DMS153 treated with DMSO at 0.1 percent for 48 hours (cell line): Measurements from ENCODE around the gene COX19.

Source experiments
- DNase-seq: peaks from one replicate; lab custom pipeline; 2025; ENCODE audit not compliant: unreplicated experiment; lab: John Stamatoyannopoulos, UW

The COX19 gene, protein sequence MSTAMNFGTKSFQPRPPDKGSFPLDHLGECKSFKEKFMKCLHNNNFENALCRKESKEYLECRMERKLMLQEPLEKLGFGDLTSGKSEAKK

DNA sequence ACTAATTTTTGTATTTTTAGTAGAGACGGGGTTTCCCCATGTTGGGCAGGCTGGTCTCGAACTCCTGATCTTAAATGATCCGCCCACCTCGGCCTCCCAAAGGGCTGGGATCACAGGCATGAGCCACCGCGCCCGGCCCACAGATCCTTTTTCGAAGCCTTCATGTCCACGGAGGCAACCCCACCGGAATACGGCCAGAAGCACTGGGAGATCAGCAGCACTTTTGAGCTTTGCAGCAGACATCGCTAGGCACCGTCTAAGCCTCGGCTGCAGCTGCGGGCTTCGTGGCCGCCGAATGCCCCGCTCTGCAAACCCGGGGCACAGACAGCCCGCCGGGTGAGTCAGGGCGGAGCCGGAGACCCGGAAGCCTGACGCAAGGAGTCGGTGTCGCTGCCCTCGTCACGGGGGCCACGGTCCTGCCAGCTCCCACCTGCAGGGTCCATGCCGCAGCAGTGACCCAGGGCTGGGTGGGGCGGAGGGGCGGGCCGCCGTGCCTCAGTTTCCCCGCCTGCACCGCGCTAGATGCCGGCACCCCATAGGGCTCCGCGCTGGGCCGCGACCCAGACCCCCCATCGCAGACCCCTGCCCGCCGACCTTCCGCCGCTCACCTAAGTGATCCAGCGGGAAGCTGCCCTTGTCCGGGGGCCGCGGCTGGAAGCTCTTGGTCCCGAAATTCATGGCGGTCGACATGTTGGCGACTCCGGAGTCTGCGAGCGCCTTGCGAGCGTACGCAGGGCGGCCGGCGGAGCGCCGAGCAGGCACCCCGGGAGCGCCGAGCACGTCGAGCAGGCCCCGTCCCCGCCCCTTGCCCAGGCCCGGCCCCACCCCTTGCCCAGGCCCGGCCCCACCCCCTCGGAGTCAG is at the start of gene COX19:
Gene COX19 (minus strand): TSS at position 730 of the 862 bp plus-strand sequence. CDS start 40 bp downstream, at position 690.
- DNase-seq, result peak; percentile 70

DNA sequence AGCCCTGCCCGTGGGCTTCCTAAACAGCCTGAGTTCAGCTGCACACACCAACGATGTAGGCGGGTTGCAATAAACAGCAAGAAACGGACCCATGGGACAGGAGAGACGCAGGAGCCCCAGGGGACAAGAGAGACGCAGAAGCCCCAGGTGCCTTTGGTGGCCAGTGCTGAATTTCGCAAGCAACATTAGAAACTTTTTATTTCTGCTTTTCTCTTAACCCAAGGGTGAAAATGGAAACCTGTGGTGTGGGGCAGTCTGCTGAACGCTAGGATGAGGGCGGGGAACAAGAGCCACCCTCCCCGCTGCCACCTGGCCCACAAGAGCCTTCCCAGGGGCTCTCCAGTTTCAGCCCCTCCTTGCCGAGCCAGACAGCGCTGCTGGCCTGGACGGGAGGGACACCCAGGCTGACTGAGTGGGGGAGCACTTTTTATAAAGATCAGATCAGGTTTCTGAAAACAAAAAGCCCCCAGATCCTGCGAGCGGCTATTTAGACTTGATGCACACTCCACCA is 49.0 kb upstream of the COX19 start:
- DNase-seq, result no peak

DNA sequence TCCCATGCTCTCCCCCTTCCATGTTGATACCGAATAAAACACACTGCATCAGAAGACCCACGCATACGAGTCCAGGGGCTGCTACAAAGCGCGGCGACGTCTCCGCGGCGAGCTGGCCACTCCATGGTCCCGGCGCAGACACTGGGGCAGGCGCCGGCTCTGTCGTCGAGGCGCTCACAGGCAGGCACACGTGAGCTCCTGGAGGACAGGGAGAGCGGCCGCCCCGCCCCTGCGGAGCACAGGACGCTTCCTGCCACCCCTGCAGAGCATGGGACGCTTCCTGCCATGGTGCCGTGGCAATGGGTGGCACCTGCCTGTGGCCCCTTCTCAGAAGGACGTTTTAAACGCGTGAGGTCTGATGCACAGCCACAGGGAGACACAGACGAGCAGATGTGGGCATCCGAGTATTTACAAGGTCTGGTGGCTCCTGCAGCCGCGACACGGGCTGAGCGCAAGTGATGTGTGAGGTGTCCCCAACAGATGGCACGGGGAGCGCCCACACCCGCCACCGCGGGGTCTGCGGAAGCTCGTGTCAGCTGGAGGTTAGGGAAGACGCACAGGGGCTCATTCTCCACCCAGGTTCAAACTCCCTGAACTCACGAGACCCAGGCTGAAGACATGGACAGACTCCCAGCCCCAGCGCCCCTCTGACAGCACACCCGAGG is 47.6 kb upstream of the COX19 start:
- DNase-seq, result no peak

DNA sequence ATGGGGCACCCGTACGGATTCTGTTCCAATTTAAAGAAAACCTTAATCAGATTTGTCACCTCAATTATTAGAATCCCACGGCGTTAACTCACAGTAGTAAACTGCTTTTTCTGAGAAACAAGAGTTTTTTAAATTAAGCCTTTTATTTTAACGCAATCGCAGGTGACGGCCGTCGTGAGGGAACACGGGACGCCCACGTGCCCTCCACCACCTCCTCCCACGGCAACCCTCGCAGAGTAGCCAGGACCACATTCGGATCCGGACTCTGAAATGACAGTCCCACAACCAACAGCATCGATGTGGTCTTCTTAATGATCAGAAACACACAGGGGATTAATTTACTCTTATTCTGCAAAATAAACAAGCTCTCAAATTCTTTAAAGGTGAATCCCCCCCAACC is 47.0 kb upstream of the COX19 start:
- DNase-seq, result no peak

DNA sequence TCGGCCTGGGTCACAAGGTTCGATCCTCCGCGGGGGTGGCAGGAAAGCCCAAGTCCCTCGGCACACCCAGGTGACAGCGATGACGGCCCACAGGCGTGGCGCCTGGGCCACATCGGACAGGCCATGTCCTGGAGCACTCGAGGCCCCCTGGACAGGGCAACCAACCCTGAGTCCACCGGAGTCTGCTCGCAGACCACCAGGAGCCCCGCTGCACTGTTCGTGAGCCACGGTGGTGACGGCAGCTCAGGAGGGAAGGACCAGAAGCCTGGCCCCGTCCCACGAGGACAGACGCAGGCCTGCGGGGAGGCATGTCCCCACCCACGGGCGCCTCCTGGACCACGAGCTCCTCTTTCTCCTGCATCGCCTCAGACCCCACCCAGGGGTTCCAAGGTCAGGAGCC is 46.6 kb upstream of the COX19 start:
- DNase-seq, result no peak

DNA sequence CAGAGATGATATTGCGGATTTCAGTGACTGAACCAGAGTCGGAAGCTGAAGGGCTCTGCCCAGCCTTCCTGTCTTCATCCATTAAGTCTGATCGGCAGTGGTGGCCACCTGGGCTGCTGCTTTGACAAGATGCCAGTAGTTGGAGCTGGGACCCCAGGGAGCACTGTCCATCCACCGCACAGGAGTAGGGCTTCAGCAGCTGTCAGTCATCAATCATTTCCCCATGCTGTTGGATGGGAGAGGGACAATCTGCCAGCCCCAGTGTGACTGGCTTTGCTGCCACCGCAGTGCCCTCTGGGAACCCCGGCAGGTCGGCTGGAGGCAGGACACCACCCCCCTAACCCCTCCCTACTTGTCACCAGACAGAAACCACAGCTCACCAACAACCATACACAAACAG is 46.0 kb upstream of the COX19 start:
- DNase-seq, result no peak

DNA sequence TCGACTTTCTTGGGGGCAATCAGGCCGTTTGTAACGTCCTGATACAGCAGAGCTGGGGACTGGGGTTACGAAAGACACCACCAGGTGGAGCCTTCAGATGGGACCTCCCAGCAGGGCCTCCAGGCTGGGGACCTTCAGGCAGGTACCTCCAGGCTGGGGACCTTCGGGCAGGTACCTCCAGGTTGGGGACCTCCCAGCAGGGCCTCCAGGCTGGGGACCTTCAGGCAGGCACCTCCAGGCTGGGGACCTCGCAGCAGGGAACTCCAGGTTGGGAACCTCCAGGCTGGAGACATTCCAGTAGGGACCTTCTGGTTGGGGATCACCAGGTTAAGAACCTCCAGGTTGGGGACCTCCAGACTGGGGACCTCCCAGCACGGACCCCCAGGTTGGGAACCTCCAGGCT is 45.5 kb upstream of the COX19 start:
- DNase-seq, result no peak

DNA sequence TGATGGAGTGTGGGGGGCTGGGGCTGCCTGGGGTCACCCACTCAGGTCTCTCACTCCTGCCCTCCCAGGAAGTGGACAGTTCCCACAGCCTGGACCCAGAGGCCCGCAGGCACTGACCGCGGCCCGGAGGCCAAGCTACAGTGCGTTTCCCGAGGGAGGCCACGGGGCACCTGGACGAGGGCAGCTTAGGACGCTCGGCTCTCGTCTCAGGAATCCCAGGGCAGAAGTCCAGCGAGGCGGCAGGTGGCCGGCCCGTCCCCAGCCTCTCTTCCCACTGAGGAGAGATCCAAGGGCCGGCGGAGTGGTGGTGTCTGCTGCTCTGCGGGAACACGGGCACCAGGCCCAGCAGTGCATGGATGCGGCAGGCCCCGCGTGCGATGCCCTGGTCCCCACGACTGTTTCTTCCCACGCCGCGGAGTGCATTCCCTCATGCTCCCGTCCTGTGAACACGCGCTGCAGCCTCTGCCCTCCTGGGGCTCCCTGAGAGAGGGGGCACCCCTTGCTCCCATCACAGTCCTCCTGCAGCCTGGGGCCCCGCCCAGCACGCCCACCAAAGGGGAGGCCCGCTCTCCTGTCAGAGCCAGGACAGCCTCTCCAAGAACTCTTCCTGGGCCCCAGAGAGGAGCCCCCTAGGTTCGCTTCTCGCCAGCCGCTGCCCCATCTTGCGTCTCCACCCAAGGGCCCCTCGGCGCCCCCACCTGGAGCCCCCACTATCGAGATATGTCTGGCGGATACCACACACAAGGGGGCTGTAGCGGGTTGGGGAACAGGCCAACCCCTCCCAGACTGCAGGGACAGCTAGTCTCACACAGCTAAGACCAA is 44.7 kb upstream of the COX19 start:
- no peak for DNase-seq

DNA sequence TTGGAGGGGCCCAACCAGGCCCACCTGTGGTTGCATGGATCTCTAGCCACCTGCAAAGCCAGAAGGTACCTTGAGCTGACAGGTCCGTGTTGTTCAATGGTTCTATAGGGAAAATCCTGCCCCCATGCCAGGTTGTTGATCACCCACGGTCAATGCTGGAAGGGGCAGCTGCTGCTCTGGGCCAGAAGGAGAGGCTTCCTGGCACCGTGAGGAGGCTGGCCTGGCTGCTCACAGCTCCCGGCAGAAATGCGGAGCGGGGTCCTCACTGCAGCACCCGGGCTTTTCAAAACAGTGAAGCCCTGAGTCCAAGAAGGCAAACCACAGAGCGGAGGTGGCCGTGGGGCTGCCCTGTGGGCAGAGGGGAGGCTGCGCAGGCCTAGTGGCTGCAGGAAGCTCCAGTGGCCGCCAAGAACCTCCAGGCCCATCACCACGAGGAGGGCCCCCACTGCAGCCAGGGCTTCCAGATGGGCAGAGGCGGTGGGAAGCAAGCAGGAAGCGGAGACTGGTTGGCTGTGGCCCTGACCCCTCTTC is 44.0 kb upstream of the COX19 start:
- DNase-seq, result no peak

DNA sequence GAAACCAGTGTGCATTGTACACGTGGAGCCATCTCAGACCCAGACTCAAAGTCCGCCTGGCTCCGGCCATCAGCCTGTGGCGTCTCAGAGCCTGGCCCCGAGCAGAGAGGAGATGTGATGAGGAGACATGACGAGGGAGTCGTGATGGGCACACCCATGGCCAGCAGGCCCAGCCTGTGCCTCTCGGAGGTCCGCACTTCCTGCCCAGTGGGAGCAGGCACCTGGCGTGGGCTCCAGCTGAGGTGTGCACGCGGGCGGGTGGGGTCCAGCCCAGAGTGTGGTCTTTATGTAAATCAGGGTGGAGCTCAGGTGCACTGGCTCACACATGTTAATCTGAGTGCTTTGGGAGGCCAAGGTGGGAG is 43.0 kb upstream of the COX19 start:
- no peak for DNase-seq

DNA sequence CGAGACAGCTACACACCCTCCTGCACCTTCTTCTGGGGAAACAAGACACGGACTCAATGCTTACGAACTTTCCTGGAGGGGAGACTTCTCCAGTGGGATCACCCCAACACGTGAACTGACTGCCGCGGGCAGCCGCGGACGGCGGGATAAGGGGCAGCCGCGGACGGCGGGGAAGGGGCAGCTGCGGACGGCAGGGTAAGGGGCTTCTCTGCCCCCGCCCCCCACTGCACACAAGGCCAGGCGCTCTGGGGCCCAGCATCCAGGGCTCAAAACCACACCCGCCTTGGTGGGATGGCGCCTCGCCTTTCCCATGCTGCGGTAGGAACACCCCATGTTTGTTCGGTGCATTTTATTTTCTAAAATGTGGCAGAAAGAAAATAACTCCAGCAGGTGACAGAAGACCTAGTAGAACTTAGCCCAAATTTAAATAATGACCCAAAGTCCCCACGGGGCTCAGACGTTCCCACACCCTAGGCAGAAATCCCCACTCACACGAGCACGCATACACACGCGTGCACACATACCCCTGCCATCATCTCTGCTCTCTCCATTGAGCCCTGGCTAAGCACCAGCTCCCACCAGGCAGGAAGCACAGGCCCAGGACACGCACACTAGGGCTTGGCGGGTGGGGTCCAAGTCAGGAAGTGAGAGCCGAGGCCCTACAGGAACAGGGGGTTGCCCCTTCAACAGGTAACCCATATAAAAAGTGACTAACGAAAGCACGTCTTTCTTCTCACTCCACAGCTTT is 42.4 kb upstream of the COX19 start:
- no peak for DNase-seq

DNA sequence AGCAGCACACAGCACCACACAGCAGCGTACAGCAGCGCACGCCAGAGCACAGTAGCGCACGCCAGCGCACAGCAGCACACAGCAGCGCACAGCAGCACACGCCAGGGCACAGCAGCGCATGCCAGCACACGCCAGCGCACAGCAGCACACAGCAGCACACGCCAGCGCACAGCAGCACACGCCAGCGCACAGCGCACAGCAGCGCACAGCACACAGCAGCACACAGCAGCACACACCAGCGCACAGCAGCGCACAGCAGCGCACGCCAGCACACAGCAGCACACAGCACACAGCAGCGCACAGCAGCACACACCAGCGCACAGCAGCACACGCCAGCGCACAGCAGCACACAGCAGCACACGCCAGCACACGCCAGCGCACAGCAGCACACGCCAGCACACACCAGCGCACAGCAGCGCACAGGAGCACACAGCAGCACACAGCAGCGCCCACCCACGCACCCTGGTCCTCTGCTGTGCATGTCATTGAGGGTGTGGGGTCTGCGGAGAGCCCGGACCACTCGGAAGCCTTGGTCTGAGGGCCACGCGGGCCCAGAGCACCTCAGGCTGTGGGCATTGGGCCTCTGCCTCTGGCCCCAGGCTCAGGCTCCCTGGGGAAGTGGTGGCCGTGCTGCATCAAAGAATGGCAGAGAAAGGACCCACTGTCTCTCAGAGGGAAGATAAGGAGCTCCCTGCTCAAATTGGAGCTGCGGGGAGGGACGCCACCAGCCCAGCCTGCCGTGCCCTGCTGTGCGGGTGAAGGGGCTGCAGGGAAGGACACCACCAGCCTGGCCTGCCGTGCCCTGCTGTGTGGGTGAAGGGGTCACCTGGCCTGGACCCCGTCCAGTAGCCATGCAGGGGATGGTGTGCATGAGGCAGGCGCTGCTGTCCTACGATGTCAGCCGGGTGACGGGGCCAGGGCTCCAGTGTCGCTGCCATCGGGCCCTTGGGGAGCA is 41.5 kb upstream of the COX19 start:
- no peak for DNase-seq

DNA sequence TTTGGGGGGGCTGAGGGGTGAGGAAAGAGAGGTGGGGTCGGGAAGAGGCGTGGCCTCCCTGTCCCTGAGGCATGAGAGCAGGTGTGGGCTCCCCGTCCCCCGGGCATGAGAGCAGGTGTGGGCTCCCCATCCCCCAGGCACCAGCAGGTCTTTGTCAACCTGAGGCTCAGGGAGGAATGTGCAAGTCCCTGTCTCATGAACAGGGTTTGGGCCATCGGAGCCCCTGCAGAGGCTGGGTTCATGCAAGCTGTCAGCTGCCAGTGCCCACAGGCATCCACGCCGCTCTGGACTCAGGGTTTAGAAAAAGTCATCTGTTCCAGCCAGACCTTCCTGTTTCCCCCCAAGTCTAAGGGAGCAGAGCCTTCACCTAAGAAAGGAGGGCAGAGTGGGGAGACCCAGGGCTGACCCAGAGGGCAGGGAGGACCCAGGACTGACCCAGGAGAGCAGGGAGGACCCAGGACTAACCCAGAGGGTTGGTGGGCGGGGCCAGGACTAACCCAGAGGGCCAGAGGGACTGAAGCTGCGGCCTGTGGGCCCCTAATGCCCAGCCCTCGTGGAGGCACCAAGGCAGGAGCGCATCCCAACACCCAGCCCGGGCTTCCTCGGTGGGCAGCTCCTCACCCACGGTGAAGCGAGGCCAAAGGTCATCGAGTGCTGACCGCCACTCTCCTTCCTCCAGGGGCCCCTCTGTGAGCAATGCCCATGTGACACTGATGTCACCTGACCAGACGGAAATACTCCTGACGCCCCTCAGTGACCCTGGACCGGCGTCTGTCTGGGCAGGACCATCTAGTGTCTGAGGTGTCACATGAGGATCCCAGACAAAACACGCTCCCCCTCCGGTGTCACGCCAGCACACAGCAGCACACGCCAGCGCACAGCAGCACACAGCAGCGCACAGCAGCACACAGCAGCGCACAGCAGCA is 40.1 kb upstream of the COX19 start:
- DNase-seq, result no peak

DNA sequence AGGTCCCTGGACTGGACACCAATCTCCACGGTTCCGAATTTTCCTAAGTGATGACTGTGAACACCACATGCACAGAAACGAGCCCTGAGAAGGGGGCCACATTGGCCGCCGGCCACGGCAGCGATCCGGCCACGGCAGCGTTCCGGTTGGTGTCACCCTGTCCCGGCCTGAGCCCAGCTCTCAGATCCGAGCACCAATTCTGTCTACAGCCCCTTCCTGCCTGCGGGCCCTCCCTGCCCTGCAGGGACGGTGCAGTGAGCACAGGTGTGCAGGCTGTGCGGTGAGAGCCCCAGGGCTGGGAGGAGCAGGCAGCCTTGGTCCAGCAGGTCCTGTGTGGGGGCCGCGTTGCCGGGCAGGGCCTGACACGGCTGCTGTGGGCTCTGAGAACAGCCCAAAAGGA is 39.3 kb upstream of the COX19 start:
- DNase-seq, result no peak

DNA sequence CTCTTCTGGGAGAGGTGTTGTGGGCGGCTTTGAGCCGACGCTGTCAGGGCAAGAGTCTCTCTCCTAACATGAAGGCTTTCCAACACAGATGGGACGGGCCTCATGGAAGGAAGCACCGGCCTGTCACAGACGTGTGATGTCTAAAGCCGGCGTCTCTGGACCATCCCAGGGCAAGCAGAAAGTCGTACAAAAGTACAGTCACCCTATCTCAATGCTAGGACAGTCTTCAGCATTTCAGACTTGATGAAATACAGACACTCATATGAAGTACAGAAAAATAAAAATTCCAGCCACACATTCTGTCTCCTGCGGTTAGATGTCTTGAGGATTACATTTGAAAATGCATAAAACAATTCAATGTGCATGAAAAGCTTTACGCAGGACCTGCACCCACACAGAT is 38.2 kb upstream of the COX19 start:
- no peak for DNase-seq

DNA sequence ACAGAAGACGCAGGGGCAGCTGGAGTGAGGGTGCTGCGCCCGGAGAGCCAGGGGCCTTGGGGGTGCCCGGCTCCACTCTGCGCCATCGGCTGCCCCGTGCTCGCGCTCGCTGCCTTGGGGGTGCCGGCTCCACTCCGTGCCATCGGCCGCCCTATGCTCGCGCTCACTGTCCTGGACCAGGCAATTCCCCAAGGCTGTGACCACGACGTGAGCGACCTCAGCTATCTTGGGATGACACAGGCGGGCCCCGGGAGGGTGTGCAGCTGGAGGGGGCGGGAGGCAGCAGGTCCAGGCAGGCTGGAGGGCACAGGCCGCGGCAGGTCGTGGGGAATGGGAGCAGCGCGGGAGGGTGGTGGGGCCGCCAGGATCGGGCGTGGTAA is 37.4 kb upstream of the COX19 start:
- DNase-seq, result no peak

DNA sequence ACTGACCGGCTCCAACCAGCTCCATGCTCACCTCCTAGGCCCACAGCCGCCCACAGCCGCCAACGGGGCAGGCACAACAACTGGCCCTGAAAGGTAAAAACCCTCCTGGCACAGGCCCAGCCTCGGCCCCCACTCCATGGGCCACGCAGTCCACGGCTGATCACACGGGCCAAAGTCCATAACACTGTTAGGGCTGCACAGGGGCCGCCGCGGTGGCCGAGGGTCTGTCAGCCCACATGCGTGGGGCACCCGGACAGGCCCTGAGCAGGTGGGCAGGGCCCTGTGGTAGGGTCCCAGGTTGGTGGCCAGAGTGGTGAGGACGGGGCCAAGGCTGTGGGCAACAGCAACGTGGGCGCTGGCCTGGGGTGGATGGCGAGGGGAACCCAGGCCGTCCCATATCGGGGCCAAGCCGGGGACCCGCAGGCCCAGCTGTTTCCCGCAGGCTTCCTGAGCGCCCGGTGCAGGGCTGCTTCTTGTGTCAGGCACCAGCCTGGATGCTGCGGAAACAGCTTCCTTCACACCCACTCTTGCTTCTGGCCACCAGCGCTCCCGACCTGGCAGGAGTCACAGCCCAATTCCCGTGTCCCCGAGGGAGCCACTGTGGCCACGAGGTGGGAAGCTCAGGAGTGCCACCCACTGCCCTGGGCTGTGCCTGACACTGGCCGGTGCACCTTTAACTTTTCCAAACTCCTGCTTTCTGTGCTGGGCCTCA is 36.8 kb upstream of the COX19 start:
- DNase-seq, result no peak
